ENCODE measurements around the gene DOCK9.
"Not testable (repeated sequence)": the region's sequence is repeated elsewhere in the genome, so short reads cannot be mapped to it uniquely, and the experiment has no call there.

Gene DOCK9

DNA sequence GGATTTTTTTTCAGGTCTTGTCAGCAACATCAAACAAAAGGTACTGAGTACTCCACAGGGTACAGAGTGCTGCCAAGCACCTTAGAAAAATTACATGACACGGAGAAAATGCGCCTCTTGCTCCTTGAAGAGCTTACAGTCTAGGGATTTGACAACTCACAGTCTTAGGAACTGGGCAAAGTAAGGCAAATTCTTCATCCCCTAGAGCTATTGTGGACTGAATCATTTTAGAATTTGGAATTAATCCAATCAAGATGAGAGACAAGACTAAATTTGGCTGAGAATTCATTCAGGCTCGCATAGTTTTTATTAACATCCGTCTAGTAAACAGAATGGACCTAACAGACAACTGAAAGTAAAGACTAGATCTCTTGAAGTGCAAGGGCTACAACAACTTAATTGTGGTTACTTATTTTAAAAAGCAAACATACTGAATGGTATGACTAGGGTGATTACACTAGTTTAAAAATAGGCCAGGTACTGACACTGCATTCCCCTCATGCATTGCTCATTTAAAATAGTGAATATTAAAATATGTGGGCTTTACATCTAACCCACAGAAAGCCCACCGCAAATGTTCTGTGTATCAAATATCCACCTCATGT lies 165.6 kb downstream of the DOCK9 start:
- not testable (repeated sequence) for DNase-seq

DNA sequence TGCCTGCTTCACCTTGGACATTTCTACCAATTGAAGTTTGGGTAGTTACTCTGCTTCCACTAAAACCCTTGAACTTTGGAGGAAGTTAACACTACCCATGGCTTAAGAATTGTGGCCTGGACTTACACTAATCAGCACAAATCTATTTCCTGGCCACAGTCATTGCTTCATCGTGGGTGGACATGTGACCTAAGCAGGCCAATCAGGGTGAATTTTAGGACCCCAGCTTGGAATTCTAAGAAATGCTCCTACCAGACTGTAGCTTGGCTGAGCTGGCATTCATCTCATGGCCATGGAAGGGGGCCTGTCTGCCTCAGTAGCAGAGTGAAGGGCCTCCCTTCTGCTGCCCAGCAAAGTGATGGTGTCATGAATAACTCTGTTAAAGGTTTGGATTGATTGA lies 167.1 kb downstream of the DOCK9 start:
- no peak for DNase-seq

GRCh38 chr13:98809345-98809777 lies 168.5 kb downstream of the DOCK9 start:
- DNase-seq = no peak

GRCh38 chr13:98807774-98808173 lies 170.1 kb downstream of the DOCK9 start:
- no peak for DNase-seq

DNA sequence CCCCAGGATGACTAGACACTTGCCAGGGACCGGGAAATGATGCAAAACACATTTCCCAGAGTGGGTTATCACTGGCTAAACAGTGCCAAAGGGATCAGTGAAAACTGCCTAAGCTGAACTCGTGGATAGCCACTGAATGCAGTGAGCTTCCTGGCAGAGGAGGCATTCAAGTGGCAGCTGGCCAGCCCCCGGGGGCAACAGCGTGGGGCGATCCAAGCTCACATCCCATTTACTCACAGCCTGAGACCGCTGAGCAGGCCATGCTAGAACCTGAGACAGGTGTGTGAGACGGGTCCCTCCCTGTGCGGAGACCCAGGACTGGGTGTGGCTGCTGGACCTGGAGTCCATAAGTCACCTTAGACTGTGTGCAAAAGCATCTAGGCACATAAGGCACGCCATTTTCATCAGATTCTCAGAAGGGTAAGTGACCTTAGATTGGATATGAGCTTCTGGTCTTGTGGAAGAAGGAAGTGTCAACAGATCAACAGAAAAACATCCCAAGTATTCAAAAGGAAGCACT lies 173.5 kb downstream of the DOCK9 start:
- DNase-seq = no peak

- DNase-seq = no peak
Measured at GRCh38 chr13:98803921-98804320, 173.9 kb downstream of the DOCK9 start.

DNA sequence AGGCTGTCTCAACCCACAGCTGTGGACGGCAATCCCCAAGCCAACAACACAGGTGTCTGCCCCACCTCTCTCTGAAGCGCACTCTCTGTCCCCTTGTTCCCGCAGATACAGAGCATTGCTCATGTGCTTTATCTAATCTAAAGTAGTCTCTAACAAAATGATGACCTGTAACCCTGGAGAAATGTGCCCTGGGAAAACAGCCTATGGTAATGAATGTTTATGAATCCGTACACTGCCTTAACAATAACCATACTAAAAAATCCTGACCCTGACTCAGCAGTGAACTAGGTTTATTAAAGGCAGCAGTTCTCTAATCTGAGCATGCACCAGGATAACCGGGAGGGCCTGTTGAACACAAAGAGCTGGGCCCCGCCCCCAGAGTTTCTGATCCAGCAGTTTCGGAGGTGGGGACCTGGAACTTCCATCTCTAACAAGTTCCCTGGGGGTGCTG lies 174.7 kb downstream of the DOCK9 start:
- no peak for DNase-seq

DNA sequence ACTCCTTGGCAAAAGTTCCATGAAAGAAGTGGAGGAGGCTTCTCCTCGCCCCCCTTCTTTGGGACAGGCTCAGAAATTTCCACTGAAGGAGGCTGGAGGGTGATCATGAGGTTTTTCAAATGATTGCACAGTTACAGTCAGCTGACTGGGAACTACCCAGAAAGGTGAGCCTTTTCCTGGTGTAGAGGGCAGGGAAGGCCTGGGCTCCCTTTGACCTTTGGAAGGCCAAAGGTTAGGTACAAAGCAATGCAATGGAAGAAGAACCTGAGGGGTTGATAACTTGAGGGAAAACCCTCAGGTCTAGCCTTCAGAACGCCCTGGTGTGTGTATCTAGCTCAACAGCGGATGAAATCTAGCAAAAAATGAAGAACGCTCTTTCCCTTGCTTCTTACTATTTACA lies 175.3 kb downstream of the DOCK9 start:
- DNase-seq = no peak

GRCh38 chr13:98801626-98802418 lies 176.0 kb downstream of the DOCK9 start:
- no peak for DNase-seq

GRCh38 chr13:98800078-98800477 lies 177.8 kb downstream of the DOCK9 start:
- DNase-seq = no peak

DNA sequence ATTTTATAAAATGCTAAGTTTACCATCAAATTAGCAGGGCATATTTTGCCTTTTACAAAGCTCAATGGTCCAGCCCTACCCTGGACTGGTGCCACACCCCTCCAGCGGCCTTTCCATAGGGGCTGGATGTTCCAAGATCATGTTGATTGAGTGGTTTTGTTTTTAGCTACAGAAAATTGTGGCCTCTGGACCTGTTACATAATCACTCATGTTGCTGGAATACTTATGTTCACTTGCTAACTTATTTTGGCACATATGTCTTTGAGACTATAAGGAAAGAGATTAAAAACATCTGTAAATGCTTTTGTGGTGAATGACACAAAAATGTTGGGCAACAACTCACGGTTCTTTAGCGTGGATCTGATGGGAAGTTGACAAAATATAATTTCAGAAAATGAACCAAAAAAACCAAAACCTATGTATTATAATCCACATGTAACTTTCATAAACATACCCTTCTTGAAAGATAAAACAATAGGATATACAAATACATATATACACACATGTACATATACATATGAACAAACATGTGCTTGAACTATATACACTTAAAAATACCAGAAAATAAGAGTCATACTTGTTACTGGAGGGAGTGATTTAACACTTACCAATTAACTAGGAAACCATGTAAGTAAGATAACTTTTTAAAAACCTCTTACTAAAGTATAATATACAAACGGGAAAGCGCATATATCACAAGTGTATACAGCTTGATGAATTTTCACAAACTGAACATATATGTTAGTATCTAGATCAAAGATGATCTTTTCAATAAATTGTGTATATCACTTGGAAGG lies 178.8 kb downstream of the DOCK9 start:
- DNase-seq = no peak

- no peak for DNase-seq
Measured at GRCh38 chr13:98797456-98797855, 180.4 kb downstream of the DOCK9 start.

DNA sequence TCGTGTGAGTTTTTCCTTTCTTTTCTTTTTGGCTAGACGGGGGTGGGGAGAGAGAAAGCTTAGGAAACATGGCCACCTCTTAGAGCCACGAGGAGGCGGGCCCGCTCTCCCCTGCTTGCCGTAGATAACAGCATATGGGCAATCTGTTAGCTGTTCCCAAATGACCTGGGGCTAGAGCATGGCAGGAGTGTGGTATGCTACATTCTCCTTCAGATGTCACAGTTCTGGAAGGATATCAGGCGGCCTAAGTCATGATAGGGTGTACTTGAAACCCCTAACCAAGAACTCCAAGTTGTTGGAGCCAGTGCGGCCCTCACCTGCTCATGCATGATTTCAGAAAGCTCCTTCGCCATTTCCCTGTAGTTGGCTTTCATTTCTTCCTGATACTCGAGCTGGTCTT lies 181.1 kb downstream of the DOCK9 start:
- DNase-seq = no peak

- no peak for DNase-seq
Measured at GRCh38 chr13:98796191-98796590, 181.7 kb downstream of the DOCK9 start.

GRCh38 chr13:98795220-98795619 lies 182.6 kb downstream of the DOCK9 start:
- no peak for DNase-seq

GRCh38 chr13:98794498-98794897 lies 183.4 kb downstream of the DOCK9 start:
- DNase-seq = no peak

DNA sequence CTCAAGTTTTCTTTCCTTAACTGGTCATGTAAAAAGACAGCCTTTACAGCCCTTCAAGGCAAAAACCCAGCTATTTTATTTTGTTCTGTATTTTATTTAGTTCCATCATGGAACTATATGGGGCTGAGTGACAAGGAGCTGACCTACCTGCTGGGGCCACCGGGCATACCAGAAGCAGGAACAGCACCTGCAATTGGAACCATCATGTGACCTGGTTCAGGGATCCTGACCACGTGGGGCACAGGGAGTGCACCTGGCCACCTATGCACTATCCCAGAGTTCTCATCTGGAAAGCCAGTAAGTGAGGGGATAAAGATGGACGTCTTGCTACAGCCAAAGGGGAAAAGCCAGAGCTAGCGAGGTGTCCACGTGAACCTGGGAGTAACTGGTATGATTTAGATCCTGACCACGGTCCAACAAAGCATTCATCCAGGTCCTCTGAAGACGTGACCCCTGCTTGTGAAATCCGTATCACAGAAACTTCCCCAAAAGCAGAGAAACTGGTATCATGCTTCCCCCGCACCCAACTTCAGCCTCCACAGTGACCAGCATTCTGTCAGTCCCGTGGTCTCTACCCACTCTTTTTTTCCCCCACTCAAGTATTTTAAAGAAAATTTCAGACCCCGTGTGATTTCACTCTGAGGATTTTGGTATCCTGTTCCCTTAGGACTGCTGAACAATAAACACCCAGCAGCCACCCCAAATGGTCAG lies 184.9 kb downstream of the DOCK9 start:
- no peak for DNase-seq

DNA sequence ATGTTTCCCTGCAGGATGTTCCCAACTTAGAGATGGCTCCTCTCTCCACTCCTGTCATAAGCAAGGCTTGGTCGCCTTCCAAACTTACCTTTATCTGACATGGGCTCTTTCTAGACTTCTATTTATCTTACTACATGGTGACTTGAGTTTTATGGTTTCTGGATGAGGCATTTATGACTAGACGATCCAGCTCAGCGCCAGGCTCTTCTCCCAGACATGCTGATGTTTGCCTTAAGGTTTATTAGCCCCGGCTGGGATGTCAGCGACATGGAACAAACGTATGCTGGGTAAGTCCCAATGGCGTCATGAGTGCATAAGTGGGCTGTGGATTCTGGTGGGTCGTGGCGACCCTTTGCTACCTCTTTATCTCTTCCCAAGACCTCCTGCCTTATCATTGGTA lies 185.5 kb downstream of the DOCK9 start:
- DNase-seq = no peak

- no peak for DNase-seq
Measured at GRCh38 chr13:98791611-98792010, 186.3 kb downstream of the DOCK9 start.

- no peak for DNase-seq
Measured at GRCh38 chr13:98787996-98788395, 189.9 kb downstream of the DOCK9 start.

GRCh38 chr13:98787173-98787572 lies 190.7 kb downstream of the DOCK9 start:
- no peak for DNase-seq

GRCh38 chr13:98786023-98786422 lies 191.8 kb downstream of the DOCK9 start:
- DNase-seq = no peak

GRCh38 chr13:98785405-98785804 lies 192.5 kb downstream of the DOCK9 start:
- no peak for DNase-seq

Data from SW 1271 (cell line).